H1 (cell line): ENCODE measurements around the gene P3H4. TPM values are rescaled to one million over a fixed set of nuclear protein-coding genes. Genes with fewer than 3 reads are reported as not detected.

Experiments
- CBX8 ChIP-seq: fragments of 300-800, 300-1000 bp; sonication (generic); IDR thresholded peaks from 2 replicates; pipeline ENCODE4 v1.7.1; 2016; ENCODE audit warnings: low read depth, low read length, borderline replicate concordance
- KDM5A ChIP-seq: fragments of 200-600 bp; IDR thresholded peaks from 2 replicates; pipeline ENCODE4 v1.7.1; 2012; ENCODE audit warnings: mild to moderate bottlenecking, low read length, inconsistent platforms, mixed read lengths
- polyA plus RNA-seq, 7 experiments: library from polyadenylated mRNA; depleted of rRNA in 3 of 7; stranded (reverse) in 5 of 7; unstranded in 2 of 7; fragments of >200 nt in 5 of 7; fragments of 200-250 nt in 2 of 7; gene quantifications; 1 replicate in 5 of 7; 2 replicates in 1 of 7; 4 replicates in 1 of 7; pipeline versions ENCODE4 v1.2.1 to v1.2.3, GENCODE V29; 2011 to 2013; ENCODE audit warnings: missing spikeins in 2 of 7, mixed read lengths in 2 of 7
- total RNA-seq: library from RNA; stranded (reverse); fragmentation: NEBNext Ultra II Directional; extraction: Animal tissue kit (Norgen Biotek cat#: 25700); gene quantifications from 2 replicates; pipeline ENCODE4 v1.2.1, GENCODE V29; 2021
- TF ChIP-seq, protein P1 (sequence below), 3 experiments: IDR thresholded peaks; 1 replicate in 2 of 3; 2 replicates in 1 of 3; pipeline versions ENCODE4 v1.5.1 to v1.6.1; 2011; ENCODE audit warnings: low read length in 3 of 3, mild to moderate bottlenecking in 3 of 3, inconsistent platforms in 2 of 3, low read depth in 1 of 3, moderate library complexity in 1 of 3; ENCODE audit not compliant: insufficient read depth in 1 of 3; ENCODE audit errors: control extremely low read depth in 1 of 3
- TF ChIP-seq, protein P2 (sequence below): IDR thresholded peaks from 2 replicates; pipeline ENCODE4 v1.6.1; 2012; ENCODE audit warnings: low read length, inconsistent platforms

The P3H4 gene
- total and polyA plus RNA-seq, 2 of the 8 experiments (the other 6 are each of a cell fraction or from before 2014, with no cell fraction given), result 23.4 to 26.7 TPM

DNA sequence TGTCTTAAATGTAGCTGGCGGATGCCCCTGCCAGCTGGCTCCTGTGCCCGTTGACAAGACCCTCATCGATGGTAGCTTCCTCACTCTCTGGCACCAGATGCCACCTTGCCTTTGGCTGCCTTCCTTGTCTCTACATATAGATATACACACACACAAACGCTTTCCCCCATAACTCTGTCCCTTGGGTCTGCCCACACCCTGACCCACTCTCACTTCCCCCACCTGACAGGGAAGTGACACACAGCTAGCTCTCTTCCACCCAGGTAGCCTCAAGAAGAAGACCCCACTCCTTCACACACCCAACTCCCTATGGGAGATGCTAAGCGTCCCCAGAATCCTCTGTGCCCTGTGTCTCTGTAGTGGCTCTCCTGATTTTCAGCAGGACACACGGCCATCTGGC lies 50.9 kb downstream of the P3H4 start (continued):
- TF ChIP-seq, protein P1, sequence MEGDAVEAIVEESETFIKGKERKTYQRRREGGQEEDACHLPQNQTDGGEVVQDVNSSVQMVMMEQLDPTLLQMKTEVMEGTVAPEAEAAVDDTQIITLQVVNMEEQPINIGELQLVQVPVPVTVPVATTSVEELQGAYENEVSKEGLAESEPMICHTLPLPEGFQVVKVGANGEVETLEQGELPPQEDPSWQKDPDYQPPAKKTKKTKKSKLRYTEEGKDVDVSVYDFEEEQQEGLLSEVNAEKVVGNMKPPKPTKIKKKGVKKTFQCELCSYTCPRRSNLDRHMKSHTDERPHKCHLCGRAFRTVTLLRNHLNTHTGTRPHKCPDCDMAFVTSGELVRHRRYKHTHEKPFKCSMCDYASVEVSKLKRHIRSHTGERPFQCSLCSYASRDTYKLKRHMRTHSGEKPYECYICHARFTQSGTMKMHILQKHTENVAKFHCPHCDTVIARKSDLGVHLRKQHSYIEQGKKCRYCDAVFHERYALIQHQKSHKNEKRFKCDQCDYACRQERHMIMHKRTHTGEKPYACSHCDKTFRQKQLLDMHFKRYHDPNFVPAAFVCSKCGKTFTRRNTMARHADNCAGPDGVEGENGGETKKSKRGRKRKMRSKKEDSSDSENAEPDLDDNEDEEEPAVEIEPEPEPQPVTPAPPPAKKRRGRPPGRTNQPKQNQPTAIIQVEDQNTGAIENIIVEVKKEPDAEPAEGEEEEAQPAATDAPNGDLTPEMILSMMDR (IDR thresholded peaks at IDR 0.05; ENCODE audit: control extremely low read depth in 1 of 3, insufficient read depth in 1 of 3, low read depth in 1 of 3, low read length in 3 of 3), result no peak
- TF ChIP-seq CBX8, result no peak
- no peak for TF ChIP-seq KDM5A
- TF ChIP-seq, protein P2, sequence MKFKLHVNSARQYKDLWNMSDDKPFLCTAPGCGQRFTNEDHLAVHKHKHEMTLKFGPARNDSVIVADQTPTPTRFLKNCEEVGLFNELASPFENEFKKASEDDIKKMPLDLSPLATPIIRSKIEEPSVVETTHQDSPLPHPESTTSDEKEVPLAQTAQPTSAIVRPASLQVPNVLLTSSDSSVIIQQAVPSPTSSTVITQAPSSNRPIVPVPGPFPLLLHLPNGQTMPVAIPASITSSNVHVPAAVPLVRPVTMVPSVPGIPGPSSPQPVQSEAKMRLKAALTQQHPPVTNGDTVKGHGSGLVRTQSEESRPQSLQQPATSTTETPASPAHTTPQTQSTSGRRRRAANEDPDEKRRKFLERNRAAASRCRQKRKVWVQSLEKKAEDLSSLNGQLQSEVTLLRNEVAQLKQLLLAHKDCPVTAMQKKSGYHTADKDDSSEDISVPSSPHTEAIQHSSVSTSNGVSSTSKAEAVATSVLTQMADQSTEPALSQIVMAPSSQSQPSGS, result no peak
- TF ChIP-seq, all 59 proteins: peak for 0
